WI38 (cell line): ENCODE data around the gene RSPH9.
"Not testable (repeated sequence)": the region's sequence is repeated elsewhere in the genome, so short reads cannot be mapped to it uniquely, and the experiment has no call there.

Experiments
- H3K4me3 ChIP-seq: 2 replicates; pipeline ENCODE4 v1.5.1; 2011; ENCODE audit warnings: low read depth, mild to moderate bottlenecking, control low read depth, low read length
- CTCF ChIP-seq: IDR thresholded peaks from 2 replicates; pipeline ENCODE4 v1.5.1; 2012; ENCODE audit warnings: low read depth, mild to moderate bottlenecking, control low read depth, low read length

Gene RSPH9

GRCh38 chr6:43695967-43696291, 51.1 kb downstream of the RSPH9 start:
- H3K4me3 ChIP-seq, result no peak overlapping the region
- TF ChIP-seq CTCF, result no peak

- no peak for TF ChIP-seq CTCF
Observed at GRCh38 chr6:43697421-43697820, 52.6 kb downstream of the RSPH9 start.

GRCh38 chr6:43698584-43699349, 53.9 kb downstream of the RSPH9 start:
- no peak for TF ChIP-seq CTCF
- H3K4me3 ChIP-seq, result no peak overlapping the region

More at GRCh38 chr6:43697421-43697820, 52.6 kb downstream of the RSPH9 start:
- H3K4me3 ChIP-seq, result no peak overlapping the region

- TF ChIP-seq CTCF, result no peak
- no peak overlapping the region for H3K4me3 ChIP-seq
Observed at GRCh38 chr6:43699564-43700186, 54.8 kb downstream of the RSPH9 start.

- not testable (repeated sequence) for H3K4me3 ChIP-seq
Observed at GRCh38 chr6:43700939-43701560, 56.2 kb downstream of the RSPH9 start.

- H3K4me3 ChIP-seq, result no peak overlapping the region
- no peak for TF ChIP-seq CTCF
Observed at GRCh38 chr6:43702171-43702533, 57.3 kb downstream of the RSPH9 start.

GRCh38 chr6:43702534-43703440, 58.0 kb downstream of the RSPH9 start:
- no peak for TF ChIP-seq CTCF
- no peak overlapping the region for H3K4me3 ChIP-seq
